ENCODE results near the gene CA9.

DNA sequence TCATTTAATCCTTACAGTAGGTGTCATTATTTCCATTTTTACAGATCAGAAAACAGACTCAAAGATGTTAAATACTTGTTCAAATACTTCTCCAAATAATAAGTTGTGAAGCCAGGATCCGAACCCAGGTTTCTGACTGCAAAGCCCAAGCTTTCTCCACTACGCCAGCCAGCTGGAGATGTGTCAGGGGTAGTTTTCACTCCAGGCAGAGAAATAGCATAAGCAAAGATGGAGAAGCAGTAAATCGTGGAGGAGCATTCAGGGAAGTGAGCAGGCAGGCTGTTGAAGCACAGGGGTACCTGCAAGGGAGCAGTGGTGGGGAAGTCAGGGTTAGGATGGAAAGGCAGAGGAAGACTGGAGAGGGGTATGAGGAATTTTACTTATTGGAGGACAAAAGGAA lies 55.4 kb downstream of the CA9 start:
- TF ChIP-seq EP300 (IDR thresholded peaks at IDR 0.05) (no peak), POLR2AphosphoS5 (IDR thresholded peaks at IDR 0.05) (no peak)
- TF ChIP-seq, protein P1, sequence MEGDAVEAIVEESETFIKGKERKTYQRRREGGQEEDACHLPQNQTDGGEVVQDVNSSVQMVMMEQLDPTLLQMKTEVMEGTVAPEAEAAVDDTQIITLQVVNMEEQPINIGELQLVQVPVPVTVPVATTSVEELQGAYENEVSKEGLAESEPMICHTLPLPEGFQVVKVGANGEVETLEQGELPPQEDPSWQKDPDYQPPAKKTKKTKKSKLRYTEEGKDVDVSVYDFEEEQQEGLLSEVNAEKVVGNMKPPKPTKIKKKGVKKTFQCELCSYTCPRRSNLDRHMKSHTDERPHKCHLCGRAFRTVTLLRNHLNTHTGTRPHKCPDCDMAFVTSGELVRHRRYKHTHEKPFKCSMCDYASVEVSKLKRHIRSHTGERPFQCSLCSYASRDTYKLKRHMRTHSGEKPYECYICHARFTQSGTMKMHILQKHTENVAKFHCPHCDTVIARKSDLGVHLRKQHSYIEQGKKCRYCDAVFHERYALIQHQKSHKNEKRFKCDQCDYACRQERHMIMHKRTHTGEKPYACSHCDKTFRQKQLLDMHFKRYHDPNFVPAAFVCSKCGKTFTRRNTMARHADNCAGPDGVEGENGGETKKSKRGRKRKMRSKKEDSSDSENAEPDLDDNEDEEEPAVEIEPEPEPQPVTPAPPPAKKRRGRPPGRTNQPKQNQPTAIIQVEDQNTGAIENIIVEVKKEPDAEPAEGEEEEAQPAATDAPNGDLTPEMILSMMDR (IDR thresholded peaks at IDR 0.05): no peak

Measured in esophagus muscularis mucosa (tissue), 4 donors.